ENCODE measurements around the gene JUNB.

JUNB gene

DNA sequence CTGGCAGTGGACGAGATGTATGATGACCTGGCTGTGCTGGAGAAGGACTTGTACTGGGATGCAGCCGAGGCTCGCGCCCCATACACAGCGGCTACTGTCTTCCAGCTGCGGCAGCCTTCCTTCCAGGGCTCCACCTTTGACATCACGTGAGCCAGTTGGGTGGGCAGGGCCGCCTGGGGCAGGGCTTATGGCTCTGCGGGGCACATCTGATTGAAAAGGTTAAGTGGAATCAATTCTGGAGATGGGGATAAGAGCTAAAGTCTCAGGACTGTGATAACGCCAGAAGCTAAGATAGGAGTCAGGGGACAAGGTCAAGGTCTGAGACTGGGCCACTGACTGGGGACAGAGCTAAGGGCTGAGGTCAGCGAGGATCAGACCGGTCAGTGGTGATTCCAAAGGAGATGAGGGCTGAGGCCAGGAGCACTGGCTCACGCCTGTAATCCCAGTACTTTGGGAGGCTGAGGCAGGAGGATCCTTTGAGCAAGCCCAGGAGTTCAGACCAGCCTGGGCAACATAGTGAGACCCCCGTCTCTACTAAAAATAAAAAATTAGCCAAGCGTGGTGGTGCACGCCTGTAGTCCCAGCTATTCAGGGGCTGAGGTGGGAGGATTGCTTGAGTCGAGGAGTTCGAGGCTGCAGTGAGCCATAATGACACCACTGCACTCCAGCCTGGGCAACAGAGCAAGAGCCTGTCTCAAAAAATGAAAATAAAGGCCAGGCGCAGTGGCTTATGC is 35.0 kb upstream of the JUNB start:
- ChIA-PET POLR2A (interaction anchor here (1.2 kb wide), 1 partner anchor 35 kb away, joined by 3 read pairs; the partner anchor contains the start of gene JUNB), CTCF (interaction anchor here (0.7 to 14.1 kb wide), 5 partner anchors 10 to 43 kb away, joined by 3 to 386 read pairs (median 16); partner anchors contain the start of genes GET3, JUNB, PRDX2 and RNASEH2A)
- H3K36me3 ChIP-seq (ENCODE audit: control insufficient read depth in 2 of 2, insufficient read depth in 1 of 2, low read length in 2 of 2), result no peaks in the 10 kb centered on the region
- H3K4me3 ChIP-seq (ENCODE audit: low read depth, low read length), result no peak overlapping the region
- peak; percentile 81 for TF ChIP-seq ZNF121 (tag by site-specific recombination; IDR thresholded peaks at IDR 0.05)
- no peak for TF ChIP-seq ZBTB48 (tag by site-specific recombination; IDR thresholded peaks at IDR 0.05)
- TF ChIP-seq ZNF558 (tag by site-specific recombination; IDR thresholded peaks at IDR 0.05), result no peak
- TF ChIP-seq ZNF169 (tag by site-specific recombination; IDR thresholded peaks at IDR 0.05), result no peak
- no peaks in the 10 kb centered on the region for H3K4me1 ChIP-seq (ENCODE audit: control insufficient read depth, insufficient read depth, low read length)
- no peak overlapping the region for H3K27ac ChIP-seq (ENCODE audit: extremely low read depth, low read depth, low read length)
- no peaks in the 10 kb centered on the region for H3K9me3 ChIP-seq (ENCODE audit: control insufficient read depth, insufficient read depth, low read depth, low read length)

DNA sequence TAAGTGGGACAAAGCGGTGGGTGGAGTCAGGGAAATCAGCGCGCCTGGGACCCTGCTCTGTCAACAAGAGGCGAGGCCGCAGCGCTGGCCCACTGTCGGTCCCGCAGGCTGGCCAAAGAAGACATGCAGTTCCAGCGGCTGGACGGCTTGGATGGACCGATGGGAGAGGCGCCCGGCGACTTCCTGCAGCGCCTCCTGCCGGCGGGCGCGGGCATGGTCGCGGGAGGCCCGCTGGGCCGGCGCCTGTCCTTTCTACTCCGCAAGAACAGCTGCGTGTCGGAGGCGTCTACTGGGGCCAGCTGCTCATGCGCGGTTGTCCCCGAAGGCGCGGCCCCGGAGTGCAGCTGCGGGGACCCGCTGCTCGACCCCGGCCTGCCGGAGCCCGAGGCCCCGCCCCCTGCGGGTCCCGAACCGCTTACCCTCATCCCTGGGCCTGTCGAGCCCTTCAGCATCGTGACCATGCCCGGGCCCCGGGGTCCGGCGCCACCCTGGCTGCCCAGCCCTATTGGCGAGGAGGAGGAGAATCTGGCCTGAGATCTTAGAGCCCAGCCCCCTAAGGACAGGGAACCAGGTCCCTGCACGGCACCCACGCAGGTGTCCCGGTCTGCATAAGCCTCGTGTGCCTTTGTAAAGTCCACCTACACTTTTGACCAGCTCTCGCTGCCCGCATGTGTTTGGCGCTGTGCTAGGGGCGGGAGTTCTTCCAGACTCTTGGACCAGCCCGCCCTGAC is 33.6 kb upstream of the JUNB start:
- POLR2A ChIA-PET, result interaction anchor here (1.0 to 1.3 kb wide), 2 partner anchors 9 to 35 kb away, joined by 4 to 6 read pairs; no protein-coding TSS in a partner anchor
- peak overlapping the region; percentile 1; the same call in 1 of the 2 replicates for H3K4me3 ChIP-seq (ENCODE audit: low read depth, low read length)
- CTCF ChIA-PET, result interaction anchor here (0.6 to 14.1 kb wide), 33 partner anchors 8 to 1055 kb away, joined by 3 to 386 read pairs (median 5); partner anchors contain the start of genes FBXW9, GET3, JUNB and PRDX2
- H3K9me3 ChIP-seq (ENCODE audit: control insufficient read depth, insufficient read depth, low read depth, low read length), result no peaks in the 10 kb centered on the region
- no peaks in the 10 kb centered on the region for H3K4me1 ChIP-seq (ENCODE audit: control insufficient read depth, insufficient read depth, low read length)
- H3K27ac ChIP-seq (ENCODE audit: extremely low read depth, low read depth, low read length), result no peak overlapping the region
- no peaks in the 10 kb centered on the region; a peak in 1 of 3 replicates for H3K36me3 ChIP-seq (ENCODE audit: control insufficient read depth in 2 of 2, insufficient read depth in 1 of 2, low read length in 2 of 2)
- TF ChIP-seq ZNF76 (tag by site-specific recombination; IDR thresholded peaks at IDR 0.05; ENCODE audit: borderline replicate concordance, low read depth), result peak; percentile 42; the same call in 1 of the 2 replicates
- peak; percentile 30; the same call in 1 of the 2 replicates for TF ChIP-seq ZFP69B (tag by site-specific recombination; IDR thresholded peaks at IDR 0.05)
- TF ChIP-seq ZNF837 (tag by site-specific recombination; IDR thresholded peaks at IDR 0.05), result no peak
- TF ChIP-seq, protein P1, sequence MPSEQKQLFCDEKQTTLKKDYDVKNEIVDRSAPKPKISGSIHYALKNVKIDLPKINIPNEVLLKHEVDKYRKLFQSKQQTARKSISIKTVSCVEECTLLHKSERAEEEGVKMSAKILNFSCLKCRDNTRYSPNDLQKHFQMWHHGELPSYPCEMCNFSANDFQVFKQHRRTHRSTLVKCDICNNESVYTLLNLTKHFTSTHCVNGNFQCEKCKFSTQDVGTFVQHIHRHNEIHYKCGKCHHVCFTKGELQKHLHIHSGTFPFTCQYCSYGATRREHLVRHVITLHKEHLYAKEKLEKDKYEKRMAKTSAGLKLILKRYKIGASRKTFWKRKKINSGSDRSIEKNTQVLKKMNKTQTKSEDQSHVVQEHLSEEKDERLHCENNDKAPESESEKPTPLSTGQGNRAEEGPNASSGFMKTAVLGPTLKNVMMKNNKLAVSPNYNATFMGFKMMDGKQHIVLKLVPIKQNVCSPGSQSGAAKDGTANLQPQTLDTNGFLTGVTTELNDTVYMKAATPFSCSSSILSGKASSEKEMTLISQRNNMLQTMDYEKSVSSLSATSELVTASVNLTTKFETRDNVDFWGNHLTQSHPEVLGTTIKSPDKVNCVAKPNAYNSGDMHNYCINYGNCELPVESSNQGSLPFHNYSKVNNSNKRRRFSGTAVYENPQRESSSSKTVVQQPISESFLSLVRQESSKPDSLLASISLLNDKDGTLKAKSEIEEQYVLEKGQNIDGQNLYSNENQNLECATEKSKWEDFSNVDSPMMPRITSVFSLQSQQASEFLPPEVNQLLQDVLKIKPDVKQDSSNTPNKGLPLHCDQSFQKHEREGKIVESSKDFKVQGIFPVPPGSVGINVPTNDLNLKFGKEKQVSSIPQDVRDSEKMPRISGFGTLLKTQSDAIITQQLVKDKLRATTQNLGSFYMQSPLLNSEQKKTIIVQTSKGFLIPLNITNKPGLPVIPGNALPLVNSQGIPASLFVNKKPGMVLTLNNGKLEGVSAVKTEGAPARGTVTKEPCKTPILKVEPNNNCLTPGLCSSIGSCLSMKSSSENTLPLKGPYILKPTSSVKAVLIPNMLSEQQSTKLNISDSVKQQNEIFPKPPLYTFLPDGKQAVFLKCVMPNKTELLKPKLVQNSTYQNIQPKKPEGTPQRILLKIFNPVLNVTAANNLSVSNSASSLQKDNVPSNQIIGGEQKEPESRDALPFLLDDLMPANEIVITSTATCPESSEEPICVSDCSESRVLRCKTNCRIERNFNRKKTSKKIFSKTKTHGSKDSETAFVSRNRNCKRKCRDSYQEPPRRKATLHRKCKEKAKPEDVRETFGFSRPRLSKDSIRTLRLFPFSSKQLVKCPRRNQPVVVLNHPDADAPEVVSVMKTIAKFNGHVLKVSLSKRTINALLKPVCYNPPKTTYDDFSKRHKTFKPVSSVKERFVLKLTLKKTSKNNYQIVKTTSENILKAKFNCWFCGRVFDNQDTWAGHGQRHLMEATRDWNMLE (tag by site-specific recombination; conservative IDR thresholded peaks at IDR 0.05; ENCODE audit: low read depth), result no peak
- no peak for TF ChIP-seq ZNF211 (tag by site-specific recombination; IDR thresholded peaks at IDR 0.05; ENCODE audit: low read depth)
- no peak for TF ChIP-seq OSR2 (tag by site-specific recombination; IDR thresholded peaks at IDR 0.05)
- TF ChIP-seq ZNF747 (tag by site-specific recombination; IDR thresholded peaks at IDR 0.05), result no peak
- peak; percentile 42 for TF ChIP-seq ZIC2 (tag by site-specific recombination; IDR thresholded peaks at IDR 0.05)
- TF ChIP-seq ZSCAN30 (tag by site-specific recombination; IDR thresholded peaks at IDR 0.05), result 0 out of 2 replicates have a peak, but pooled peaks have one; percentile 35
- TF ChIP-seq, protein P2, sequence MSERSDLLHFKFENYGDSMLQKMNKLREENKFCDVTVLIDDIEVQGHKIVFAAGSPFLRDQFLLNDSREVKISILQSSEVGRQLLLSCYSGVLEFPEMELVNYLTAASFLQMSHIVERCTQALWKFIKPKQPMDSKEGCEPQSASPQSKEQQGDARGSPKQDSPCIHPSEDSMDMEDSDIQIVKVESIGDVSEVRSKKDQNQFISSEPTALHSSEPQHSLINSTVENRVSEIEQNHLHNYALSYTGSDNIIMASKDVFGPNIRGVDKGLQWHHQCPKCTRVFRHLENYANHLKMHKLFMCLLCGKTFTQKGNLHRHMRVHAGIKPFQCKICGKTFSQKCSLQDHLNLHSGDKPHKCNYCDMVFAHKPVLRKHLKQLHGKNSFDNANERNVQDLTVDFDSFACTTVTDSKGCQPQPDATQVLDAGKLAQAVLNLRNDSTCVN (tag by site-specific recombination; optimal IDR thresholded peaks at IDR 0.05), result peak; percentile 93
- TF ChIP-seq ZNF654 (tag by site-specific recombination; IDR thresholded peaks at IDR 0.05; ENCODE audit: low read depth), result peak; percentile 16
- TF ChIP-seq ZNF768 (tag by site-specific recombination; IDR thresholded peaks at IDR 0.05), result no peak
- TF ChIP-seq, protein P3, sequence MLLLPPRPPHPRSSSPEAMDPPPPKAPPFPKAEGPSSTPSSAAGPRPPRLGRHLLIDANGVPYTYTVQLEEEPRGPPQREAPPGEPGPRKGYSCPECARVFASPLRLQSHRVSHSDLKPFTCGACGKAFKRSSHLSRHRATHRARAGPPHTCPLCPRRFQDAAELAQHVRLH (tag by site-specific recombination; IDR thresholded peaks at IDR 0.05), result no peak
- TF ChIP-seq ZFP37 (tag by site-specific recombination; IDR thresholded peaks at IDR 0.05), result no peak
- peak; percentile 26; the same call in 1 of the 2 replicates for TF ChIP-seq KLF10 (tag by site-specific recombination; IDR thresholded peaks at IDR 0.05)
- TF ChIP-seq ZBTB1 (tag by site-specific recombination; IDR thresholded peaks at IDR 0.05), result no peak
- peak; percentile 77 for TF ChIP-seq ZNF677 (tag by site-specific recombination; IDR thresholded peaks at IDR 0.05)
- peak; percentile 32; the same call in 1 of the 2 replicates for TF ChIP-seq REST (tag by site-specific recombination; IDR thresholded peaks at IDR 0.05)
- no peak; the same call in 1 of the 2 replicates for TF ChIP-seq ZNF501 (tag by site-specific recombination; IDR thresholded peaks at IDR 0.05)

All from HEK293 (cell line).